KMS-11 (cell line): ENCODE data around the gene CALCR.

Experiments
- H2AFZ ChIP-seq: fragments of 200-600 bp; sonication (generic); 2 replicates; pipeline ENCODE4 v1.6.1; 2016; ENCODE audit warnings: antibody characterized with exemption, mixed run types, low read depth
- H3K27ac ChIP-seq: fragments of 200-600 bp; sonication (generic); 2 replicates; pipeline ENCODE4 v1.6.1; 2016; ENCODE audit warnings: mild to moderate bottlenecking, mixed run types
- H3K27me3 ChIP-seq: fragments of 200-600 bp; sonication (generic); 2 replicates; pipeline ENCODE4 v1.6.1; 2017; ENCODE audit warnings: mild to moderate bottlenecking, low read depth, mixed run types, moderate library complexity; ENCODE audit not compliant: insufficient read depth
- H3K36me3 ChIP-seq: fragments of 200-600 bp; sonication (generic); 2 replicates; pipeline ENCODE4 v1.6.1; 2017; ENCODE audit warnings: mild to moderate bottlenecking, mixed run types; ENCODE audit not compliant: insufficient read depth
- H3K4me1 ChIP-seq: fragments of 200-600 bp; sonication (generic); 2 replicates; pipeline ENCODE4 v1.6.1; 2016; ENCODE audit warnings: mild to moderate bottlenecking, low read depth, mixed run types; ENCODE audit not compliant: poor library complexity, severe bottlenecking
- H3K4me2 ChIP-seq: fragments of 200-600 bp; sonication (generic); 2 replicates; pipeline ENCODE4 v1.7.0; 2016; ENCODE audit warnings: mild to moderate bottlenecking, mixed run types
- H3K4me3 ChIP-seq: fragments of 200-600 bp; sonication (generic); IDR thresholded peaks from 2 replicates; pipeline ENCODE4 v1.6.1; 2017; ENCODE audit warnings: low read depth, low read length, mixed read lengths; ENCODE audit not compliant: insufficient read depth
- H3K79me2 ChIP-seq: fragments of 200-600 bp; sonication (generic); 2 replicates; pipeline ENCODE4 v1.6.1; 2016; ENCODE audit warnings: low read depth, mixed run types; ENCODE audit not compliant: insufficient read depth
- H3K9ac ChIP-seq: fragments of 200-600 bp; sonication (generic); 2 replicates; pipeline ENCODE4 v1.6.1; 2016; ENCODE audit warnings: mild to moderate bottlenecking, mixed run types
- H4K20me1 ChIP-seq: fragments of 200-600 bp; sonication (generic); 2 replicates; pipeline ENCODE4 v1.6.1; 2016; ENCODE audit warnings: mild to moderate bottlenecking, mixed run types; ENCODE audit not compliant: insufficient read depth
- TF ChIP-seq, protein P1 (sequence below): fragments of 200-600 bp; sonication (generic); conservative IDR thresholded peaks from 2 replicates; pipeline ENCODE4 v1.6.1; 2017; ENCODE audit warnings: low read depth, mild to moderate bottlenecking, antibody characterized with exemption, low read length, moderate library complexity, mixed read lengths

The CALCR gene

GRCh38 chr7:93409324-93409723, 165.2 kb downstream of the CALCR start:
- Histone ChIP-seq H3K4me1 (peaks cover 1% of the 10 kb centered on the region), H3K4me2 (no peak overlapping the region), H3K36me3 (no peaks in the 10 kb centered on the region), H2AFZ (no peak overlapping the region), H3K9ac (no peak overlapping the region), H3K27me3 (no peaks in the 10 kb centered on the region), H3K27ac (no peak overlapping the region), H4K20me1 (no peaks in the 10 kb centered on the region), H3K79me2 (no peaks in the 10 kb centered on the region), H3K4me3 (no peak overlapping the region)
- TF ChIP-seq, protein P1, sequence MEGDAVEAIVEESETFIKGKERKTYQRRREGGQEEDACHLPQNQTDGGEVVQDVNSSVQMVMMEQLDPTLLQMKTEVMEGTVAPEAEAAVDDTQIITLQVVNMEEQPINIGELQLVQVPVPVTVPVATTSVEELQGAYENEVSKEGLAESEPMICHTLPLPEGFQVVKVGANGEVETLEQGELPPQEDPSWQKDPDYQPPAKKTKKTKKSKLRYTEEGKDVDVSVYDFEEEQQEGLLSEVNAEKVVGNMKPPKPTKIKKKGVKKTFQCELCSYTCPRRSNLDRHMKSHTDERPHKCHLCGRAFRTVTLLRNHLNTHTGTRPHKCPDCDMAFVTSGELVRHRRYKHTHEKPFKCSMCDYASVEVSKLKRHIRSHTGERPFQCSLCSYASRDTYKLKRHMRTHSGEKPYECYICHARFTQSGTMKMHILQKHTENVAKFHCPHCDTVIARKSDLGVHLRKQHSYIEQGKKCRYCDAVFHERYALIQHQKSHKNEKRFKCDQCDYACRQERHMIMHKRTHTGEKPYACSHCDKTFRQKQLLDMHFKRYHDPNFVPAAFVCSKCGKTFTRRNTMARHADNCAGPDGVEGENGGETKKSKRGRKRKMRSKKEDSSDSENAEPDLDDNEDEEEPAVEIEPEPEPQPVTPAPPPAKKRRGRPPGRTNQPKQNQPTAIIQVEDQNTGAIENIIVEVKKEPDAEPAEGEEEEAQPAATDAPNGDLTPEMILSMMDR, result no peak

DNA sequence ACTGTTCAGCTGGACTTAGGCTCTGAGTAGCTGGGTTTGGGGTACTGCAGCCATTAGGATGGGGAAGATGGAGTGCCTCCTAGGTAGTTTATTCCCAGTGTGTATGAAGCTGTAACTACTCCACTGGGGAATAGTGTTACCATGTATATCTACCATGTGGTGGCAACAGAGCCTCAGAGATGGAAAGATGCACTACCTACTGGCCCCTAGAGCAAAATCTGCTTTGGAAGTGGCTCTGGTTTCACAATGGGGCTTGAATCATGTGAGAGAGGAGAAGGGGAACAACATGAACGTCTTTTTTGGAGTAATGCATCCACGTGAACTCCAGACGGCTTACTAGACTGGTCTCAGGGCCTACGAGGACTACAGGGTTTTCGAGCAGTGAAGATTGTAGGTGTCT, 167.3 kb downstream of the CALCR start:
- Histone ChIP-seq H3K4me2 (no peak overlapping the region), H3K36me3 (no peaks in the 10 kb centered on the region), H3K27ac (no peak overlapping the region), H3K9ac (no peak overlapping the region), H3K4me3 (no peak overlapping the region), H3K27me3 (no peaks in the 10 kb centered on the region), H4K20me1 (no peaks in the 10 kb centered on the region), H2AFZ (no peak overlapping the region), H3K4me1 (no peaks in the 10 kb centered on the region), H3K79me2 (no peaks in the 10 kb centered on the region)
- TF ChIP-seq, protein P1, result no peak

DNA sequence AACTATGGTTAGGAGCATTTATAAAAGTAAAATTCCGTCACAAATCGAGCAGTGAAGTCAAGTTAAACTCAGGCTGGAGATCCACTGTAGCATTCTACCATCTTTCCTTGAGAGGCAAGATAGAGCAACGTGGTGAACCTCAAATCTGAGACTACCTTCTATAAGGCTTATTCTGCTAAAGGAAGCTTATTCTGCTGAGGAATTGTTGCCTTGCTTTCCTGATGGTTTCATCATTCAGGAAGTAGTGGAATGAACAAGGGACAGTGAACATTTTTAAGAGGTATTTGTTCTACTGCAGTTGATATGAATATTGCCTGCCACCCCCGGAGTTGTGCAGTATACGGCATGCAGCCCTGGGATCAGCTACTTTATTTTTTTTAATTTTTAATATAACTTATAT, 171.6 kb downstream of the CALCR start:
- H3K9ac ChIP-seq, result no peak overlapping the region
- H3K4me2 ChIP-seq, result no peak overlapping the region
- TF ChIP-seq, protein P1, result no peak
- H3K27me3 ChIP-seq, result no peaks in the 10 kb centered on the region
- H3K79me2 ChIP-seq, result no peaks in the 10 kb centered on the region
- H3K4me3 ChIP-seq, result no peak overlapping the region
- H3K4me1 ChIP-seq, result no peaks in the 10 kb centered on the region
- H4K20me1 ChIP-seq, result no peaks in the 10 kb centered on the region
- no peak overlapping the region for H3K27ac ChIP-seq
- no peaks in the 10 kb centered on the region for H3K36me3 ChIP-seq
- H2AFZ ChIP-seq, result no peak overlapping the region

- no peak overlapping the region for H3K4me3 ChIP-seq
- no peaks in the 10 kb centered on the region for H3K79me2 ChIP-seq
- no peaks in the 10 kb centered on the region for H3K27me3 ChIP-seq
- TF ChIP-seq, protein P1, result no peak
- no peak overlapping the region for H3K27ac ChIP-seq
- no peak overlapping the region for H3K9ac ChIP-seq
- H3K36me3 ChIP-seq, result no peaks in the 10 kb centered on the region
- H4K20me1 ChIP-seq, result no peaks in the 10 kb centered on the region
- H3K4me2 ChIP-seq, result no peak overlapping the region
- H2AFZ ChIP-seq, result no peak overlapping the region
- no peaks in the 10 kb centered on the region for H3K4me1 ChIP-seq
Measured at GRCh38 chr7:93399642-93400041, 174.9 kb downstream of the CALCR start.
